ENCODE results near the gene KLHL25.

The KLHL25 gene

DNA sequence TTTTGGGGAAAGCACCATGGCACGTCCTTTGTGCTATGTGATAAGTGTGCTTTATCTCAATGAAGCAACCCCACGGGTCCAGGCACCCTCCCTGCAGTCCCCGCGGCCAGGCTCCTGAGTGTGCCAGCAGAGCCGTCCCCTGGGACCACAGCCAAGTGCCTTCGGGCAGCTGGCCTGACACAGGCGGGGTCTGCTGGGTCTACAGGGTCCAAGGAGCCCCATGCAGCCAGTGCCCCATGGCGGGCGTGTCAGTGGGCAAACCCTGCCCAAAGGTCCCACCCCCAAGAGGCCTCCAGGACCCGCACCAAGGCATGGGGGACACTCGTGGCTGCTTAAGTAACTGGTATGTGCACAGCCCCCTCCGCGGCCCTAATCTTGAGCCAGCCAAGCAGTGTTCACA is 35.3 kb downstream of the KLHL25 start:
- DNase-seq (ENCODE audit: low read depth): no peak

DNA sequence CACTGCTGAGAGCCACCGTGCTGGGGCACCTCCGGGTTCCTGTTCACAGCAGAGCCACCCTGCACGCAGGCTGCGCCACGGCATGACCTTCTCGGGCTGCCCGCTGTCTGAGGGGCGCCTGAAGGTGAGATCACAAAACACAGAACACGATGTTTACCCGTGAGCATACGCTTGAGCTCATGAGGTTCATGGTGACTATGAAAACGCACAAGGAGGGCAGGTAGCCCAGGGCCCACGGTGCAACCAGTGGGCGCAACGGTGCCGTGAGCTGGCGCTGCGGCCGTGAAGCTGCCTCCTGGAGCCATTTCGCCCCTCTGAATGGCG is 36.1 kb downstream of the KLHL25 start:
- DNase-seq (ENCODE audit: low read depth): no peak

DNA sequence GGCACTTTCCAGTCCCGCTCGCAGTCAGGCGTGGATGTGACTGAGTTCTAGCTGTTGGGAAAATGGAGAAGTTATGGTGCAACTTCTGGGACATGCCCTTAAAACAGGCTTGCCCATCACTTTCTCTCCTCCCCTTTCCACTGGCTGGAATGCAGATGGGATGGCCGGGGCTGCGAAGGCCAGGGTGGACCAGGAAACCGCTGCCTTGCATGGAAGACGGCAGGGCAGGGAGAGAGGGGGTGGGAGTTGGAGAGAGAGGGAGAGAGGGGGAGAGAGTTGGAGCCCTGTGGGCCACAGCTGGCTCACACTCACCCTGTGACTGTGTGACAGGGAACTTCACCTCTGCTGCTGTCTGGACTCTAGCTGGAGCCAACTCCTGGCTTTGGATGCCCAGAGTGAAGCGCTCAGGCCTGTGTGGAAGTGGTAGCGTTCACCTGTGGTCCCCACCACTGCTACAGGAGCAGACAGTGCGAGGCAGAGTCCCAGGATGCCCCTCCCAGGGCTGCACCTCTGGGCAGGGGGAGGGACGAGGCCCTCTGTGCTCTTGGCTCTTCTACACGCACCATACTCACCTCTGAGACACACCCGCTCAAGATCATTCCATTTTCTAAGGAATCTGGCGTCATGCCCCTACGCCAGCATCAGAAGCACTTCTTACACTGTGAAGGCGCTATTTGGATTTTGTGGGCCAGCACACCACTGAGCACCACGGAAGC is 36.6 kb downstream of the KLHL25 start:
- no peak for DNase-seq (ENCODE audit: low read depth)

DNA sequence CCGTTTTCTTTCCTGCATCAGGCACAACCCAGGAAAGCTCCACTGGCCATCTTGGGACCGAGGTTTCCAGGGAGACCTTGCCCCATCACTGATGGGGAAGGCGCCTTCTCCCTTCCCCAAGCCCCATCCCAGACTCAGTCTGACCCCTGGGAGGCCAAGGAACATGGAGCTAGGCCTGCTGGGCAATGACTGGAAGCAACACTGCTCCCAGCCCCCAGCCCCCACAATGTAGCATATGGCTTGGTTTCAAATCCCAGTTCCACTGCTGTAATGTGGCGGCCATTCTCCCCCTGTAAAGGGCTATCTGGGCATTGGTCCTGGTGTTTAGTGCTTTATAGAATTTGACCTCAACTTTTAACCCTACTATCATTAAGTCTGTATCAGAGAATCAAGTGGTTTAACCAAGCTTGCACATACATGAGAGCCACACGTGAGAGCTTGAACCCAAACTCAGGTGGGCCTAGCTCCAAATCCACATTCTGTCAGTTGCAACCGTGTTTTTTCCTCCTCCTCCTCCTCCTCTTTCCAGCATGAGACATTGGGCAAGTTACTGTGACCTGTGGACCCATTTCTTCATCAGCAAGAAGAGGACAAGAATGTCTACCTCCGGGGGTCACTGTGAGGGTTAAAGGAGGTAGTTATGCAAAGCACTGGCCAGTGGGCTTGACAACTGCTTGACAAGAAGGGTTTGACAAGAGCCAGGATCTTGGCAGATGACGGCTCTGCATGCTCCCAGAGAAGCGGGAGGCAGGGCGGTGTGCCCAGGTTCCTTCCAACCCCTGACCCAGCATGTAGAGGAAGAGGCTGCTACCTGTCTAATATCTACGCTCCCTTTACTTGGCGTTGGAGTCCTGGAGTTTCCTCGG is 37.4 kb downstream of the KLHL25 start:
- no peak for DNase-seq (ENCODE audit: low read depth)

DNA sequence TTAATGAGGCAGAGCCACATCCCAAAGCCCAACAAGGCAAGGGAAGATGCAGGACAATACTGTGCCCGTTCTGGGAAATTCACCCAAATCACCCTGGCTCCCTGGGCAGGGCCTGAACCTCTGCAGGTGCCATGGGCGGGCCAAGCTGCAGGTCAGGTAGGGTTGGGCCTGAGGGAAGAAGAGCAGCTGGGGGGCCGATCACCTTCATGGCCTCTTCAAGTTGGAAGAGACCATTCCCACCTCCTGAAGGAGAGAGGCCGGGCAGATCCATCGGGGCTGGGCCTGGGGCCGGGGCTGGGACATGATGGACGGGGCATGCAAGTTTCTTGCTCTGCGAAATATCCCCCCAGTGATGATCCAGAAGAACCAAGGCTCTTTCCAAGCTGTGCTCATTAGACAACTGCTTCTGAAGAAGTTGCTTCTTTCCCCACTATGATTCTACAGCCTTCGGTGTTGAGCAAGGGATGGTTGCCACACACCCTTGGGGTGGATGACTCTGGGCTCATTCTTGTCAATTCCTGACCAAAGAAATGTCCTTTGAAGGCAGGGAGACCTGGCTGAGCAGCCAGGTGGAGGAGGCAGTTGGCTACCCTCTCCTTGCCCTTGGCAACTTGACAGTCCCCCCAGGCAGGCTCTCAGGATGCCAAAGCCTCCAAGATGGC is 38.2 kb downstream of the KLHL25 start:
- DNase-seq (ENCODE audit: low read depth): no peak

DNA sequence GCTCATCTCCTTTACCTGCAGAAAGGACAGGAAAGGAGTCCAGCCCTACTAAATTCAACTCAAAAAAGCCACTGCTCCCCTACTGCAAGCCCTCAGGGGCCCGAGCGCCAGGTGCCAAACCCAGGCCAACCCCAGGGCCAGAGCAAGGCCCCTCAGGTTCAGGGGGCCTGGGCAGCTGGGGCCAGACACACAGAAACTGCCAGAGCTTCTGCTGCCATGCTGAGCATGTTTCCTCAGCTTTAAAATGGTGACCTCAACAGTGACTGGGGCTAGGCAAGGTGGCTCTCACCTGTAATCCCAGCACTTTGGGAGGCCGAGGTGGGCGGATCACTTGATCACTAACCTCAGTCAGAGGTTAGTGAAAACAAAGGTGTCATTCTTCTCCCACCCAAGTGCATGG is 38.8 kb downstream of the KLHL25 start:
- no peak for DNase-seq (ENCODE audit: low read depth)

DNA sequence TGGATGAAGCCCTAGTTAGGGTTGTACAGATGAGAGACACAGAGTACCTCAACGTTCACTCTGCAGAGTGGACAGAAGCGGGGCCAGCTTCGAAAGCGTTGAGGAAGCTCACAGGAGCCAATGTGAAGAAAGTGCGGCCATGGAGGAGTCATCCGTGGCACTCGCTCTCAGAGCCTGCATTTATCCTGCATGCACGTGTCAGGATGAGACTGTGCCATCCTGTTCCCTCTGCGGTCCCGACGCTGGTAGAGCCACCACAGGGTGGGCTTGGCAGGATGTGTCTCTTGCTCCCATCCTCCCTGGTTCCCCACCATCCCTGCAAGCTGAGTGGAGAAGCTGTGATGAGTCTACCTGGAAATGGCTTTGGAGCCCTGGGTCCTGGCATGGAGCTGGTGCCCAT is 39.3 kb downstream of the KLHL25 start:
- DNase-seq (ENCODE audit: low read depth): no peak

DNA sequence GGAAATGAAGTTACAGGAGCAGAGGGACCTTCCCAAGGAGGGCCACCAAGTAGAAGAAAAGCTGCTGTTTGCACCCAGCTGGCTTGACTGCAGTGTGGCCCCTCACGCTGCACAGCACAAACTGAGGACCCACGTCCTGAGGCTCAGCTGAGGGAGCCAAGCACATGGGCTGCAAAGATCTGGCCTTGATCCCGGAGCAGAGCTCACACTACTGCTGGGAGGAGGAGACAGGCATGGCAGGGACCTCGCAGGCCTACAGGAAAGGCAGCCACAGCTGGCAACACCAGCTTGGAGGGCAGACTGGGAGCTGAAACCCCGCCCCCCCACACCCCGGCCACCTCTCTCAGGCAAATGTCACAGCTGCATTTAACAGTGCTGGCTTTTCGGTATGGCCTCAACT is 39.7 kb downstream of the KLHL25 start:
- DNase-seq (ENCODE audit: low read depth): no peak

DNA sequence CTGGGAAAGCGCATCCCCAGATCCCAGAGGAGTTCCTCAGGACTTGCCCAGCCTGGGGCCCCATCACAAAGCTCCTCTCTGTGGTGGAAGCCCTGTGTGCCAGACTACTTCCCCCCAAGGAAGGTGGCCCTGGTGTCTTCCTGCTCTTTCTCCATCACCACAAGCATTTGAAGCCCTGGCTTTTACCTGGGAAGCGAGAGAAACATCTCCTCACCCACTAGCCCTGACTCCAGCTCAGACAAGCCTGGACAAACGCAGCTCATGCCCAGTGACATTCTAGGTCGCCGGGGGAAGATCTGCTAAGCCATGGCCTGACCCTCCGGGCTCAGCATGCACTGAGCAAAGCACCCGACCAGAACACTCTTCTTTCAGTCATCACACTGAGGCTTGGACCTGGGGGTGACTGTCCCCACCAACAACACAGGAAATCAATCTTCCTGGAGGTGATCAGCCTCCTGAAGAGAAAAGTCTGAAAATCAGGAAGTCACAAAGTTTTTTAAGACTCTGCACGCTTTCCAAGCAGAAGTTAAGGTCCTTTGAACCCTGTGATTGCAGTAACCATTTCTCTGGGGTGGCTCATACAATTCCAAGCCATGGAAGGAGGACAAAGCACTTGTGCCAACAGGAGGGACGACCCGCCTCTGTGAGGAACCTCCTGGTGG is 40.8 kb downstream of the KLHL25 start:
- DNase-seq (ENCODE audit: low read depth): no peak

DNA sequence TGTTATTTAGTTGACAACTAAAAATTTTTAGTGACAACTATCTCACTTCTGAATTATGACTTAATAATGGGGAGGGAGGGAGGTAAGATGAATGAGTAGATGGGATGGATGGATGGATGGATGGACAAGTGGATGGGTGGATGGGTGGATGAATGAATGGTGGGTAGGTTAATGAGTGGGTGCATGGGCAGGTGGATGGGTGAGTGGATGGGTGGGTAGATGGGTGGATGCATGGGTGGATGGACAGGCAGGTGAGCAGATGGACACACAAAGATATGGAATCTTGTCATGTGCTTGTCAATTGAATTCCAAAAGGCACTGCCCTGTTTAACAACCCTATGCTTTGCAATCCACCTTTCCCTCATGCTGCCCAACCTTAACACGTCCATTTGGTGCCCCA is 41.5 kb downstream of the KLHL25 start:
- no peak for DNase-seq (ENCODE audit: low read depth)

DNA sequence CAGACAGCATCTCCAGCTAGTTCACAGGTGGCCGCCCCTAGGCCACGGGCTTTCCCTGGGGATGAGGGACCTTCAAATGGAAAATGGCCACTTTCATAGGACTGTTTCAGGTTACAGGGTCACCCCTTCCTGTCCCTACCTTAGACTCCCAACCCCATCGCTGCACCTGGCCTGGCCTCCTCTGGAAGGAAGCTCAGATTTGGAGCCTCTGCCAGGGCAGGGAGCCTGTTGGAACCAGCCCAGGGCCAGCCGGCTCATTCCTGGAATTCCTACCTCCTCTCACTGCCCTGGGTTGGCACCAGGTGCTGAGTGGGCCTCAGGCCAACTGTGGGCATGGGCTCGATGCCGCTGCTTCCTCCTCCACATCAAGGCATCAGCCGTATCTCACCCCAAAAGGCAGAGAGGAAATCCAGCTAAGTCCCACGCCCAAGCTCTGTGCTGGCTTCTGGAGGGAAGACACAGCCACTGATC is 42.2 kb downstream of the KLHL25 start:
- DNase-seq (ENCODE audit: low read depth): no peak

DNA sequence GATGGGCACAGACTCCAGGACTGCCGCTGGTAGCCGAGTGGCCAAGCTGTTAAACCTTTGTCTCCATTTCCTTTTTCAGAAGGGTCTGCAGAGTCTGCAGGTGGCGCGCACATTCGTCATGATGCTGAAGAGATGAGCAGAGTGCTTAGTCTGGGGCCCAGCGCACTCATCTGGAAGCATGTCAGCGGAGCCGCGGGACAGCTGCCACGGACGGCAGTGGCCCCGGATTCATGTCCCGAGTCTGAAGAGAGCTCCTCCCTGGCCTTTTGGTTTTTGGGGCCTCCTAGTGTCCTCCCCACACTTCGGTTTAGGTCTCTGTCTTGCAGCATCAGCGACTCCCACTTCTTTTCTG is 42.6 kb downstream of the KLHL25 start:
- DNase-seq (ENCODE audit: low read depth): no peak

DNA sequence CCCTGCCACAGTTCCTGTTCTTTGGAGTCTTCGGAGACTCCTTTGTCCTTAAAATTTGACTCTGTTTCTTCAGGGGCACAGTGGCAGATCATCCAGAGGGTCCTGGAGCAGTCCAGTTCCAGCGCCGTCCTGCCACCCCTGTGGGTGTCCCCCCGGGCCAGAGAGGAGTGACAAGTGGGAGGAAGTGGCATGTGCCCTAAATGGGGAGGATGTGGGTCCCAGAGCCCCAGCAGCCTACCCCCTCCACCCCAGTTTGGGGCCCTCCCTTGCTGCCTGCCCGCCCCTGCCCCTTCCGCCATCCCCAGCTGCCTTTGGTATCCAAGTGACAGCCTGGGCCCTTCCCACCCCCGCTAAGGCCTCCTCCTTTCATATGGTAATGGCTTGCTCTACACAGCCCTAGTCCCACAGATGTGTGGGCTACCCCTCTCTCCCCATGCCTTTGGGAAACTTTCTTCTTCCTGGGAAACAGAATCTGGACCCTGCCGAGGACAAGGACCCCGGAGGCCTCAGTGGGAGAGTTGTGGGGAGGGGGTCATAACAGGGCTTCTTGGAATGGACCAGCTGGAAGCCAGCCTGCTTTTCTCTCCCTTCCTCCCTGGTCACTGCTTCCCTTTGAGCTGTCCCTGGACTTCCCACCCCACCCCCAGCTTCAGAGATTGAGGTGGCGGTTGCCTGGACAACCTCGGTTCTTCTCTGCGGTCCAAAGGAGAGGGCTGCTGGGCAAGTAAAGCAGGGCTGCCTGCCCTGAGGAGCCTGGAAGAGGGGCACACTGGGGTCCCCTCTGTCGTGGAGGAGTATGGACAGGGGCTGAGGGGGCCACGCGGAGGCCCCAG is 43.2 kb downstream of the KLHL25 start:
- no peak for DNase-seq (ENCODE audit: low read depth)

DNA sequence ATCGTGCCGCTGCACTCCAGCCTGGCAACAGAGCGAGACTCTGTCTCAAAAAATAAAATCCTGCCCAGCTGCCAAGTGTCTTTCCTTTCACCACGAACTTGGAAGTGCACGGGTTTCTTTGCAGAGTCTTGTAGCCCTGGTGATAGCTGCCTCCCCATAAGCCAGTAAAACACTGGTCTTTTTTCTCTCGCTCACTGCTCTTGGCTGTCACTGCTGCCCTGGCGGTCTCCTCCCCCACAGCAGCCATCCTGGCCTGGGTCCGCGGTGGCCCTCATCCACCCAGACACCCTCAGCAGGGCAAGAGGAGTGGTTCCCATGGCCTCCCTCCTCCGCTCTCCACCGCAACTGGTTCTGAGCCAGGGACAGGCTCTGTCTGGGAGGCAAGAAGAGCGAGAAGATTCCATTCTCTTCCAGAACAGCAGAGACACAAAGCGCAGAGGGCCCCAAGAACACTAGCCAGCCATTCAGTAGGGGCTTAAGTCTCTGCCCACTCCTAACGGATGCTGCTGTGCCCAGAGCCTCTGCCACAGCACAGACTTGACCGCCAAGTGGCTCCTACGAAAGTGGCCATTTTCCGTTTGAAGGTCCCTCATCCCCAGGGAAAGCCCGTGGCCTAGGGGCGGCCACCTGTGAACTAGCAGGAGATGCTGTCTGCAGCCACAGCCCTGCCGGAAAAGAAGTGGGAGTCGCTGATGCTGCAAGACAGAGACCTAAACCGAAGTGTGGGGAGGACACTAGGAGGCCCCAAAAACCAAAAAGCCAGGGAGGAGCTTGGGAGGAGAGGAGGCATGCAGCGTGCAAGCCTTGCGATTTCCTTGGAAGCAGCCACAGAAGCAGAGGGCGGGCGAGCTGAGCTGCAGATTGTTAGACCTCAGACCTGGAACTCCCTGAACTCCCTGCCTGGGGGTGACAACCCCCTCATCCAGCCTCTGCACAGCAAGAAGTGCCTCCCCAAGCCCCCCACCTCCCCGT is 44.1 kb downstream of the KLHL25 start:
- DNase-seq (ENCODE audit: low read depth): no peak

DNA sequence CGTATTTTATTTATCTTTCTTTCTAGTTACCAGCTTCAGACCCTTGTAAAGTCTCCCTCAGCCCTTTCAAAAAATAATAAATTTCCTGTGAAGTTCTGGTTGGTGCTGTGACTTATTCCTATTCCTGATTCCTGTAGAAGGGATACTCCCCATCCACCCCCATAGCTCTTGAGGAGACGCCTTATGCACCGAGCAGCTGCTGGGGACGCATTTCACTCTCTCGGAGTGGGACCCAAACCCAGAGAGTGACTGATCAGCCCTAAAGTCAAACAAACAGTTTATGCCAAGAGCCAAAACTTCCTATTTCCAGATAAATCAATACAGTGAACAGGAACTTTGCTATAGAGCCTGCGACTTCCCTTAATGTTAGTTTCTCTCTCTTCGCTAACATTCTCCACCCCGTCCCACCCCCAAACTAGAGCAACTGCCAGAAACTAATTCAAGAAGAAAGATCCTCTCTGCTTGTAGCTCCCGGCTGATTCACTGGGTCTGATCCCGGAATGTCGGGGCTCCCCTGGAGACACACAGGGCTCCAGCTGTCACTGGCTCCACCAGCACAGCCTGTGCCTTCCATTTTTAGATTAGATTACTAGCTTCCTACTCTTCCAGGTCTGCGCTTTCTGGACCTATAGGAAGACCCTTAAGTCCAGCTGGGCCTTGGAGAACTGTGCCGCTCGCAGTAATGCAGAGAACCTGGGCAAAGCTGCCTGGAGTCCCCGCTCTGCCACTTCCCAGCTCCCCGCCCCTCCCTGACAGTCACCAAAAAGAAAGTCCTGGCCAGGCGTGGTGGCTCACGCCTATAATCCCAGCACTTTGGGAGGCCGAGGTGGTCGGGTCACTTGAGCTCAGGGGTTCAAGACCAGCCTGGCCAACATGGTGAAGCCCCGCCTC is 45.2 kb downstream of the KLHL25 start:
- DNase-seq (ENCODE audit: low read depth): no peak

DNA sequence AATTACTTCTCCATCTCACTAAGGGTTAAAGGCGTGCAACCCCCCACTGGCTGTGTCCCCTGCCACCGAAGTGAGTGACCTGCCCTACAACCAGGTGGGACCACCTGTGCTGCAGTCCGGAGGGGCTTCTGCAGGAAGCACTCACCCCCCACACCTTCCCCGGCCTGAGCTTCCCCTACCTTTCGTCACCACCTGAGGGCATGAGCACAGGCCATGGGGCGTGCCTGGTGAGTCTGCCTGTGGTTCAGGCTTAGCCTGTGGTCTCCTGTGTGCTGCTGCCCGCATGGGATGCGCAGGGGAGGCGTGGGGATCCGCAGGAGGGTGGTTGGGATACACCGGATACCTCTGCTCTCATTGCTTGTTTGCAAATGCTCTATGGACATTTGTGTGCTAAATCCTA is 46.0 kb downstream of the KLHL25 start:
- DNase-seq (ENCODE audit: low read depth): no peak

DNA sequence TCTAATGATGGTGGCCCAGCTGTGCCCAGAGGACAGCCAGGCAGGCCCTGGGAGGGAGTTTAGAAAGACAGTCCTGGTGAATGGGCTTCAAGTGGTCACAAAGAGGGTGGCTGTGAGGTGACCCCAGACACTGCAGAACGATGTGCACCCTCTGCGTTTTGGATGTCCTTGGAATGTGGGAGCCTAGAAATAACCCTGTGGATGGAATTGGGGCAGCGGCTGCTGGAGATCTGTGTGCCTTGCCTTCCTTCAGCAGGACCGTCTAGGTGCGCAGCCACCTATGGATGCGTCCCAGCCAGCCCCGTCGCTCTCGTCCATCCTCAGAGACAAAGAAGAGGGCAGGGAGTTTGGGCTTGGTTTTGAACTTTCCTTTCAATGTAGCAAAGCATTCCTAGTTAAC is 46.5 kb downstream of the KLHL25 start:
- DNase-seq (ENCODE audit: low read depth): no peak

DNA sequence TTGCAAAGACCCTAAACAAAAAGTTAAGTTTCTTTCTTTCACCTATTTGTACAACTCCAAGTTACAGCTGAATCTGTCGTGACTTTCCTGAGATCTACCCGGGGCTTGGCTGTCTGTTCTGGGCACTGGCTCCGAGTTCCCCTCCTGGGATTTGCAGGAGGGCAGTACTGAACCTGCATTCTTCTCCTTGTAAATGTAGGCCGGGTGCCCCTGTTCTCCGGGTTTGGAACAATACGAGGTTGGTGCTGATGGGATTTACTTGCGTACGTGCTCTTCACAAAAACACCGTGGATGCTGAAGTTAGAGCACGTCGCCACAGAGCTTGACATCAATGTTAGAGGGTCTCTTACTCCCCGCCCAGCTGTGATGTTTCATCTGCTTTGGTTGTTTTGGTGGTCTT is 48.1 kb downstream of the KLHL25 start:
- no peak for DNase-seq (ENCODE audit: low read depth)

DNA sequence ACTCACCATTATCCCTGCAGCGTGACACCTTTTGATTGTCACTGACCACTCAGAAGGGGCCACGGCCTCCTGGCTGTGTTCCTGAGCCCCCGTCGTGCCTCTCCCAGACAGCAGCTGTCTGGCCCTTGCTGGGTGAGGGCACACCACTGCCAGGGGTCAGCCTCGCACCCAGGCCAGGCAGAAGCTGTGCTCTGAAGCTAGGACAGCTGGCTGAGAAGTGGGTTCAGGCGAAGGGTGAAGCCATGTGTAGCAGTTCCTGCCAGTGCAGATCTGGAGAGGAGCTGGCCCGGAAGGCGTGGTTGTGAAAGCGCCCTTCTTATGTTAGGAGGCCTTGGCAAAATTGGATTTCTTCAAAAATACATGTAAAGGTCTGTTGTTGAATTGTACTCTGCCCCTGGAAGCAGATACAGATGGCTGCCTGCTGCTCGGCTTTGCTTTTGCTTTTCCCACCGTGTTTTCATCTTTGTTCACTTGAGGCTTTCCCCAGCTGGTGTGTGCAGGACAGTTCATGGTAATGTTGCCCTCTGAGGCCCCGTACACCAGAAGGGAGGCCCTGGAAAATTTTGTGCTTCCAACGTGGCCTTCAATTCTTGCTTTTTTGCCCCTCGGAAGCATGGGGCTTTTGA is 49.1 kb downstream of the KLHL25 start:
- DNase-seq (ENCODE audit: low read depth): no peak
